Measurements from ENCODE around the gene LCN15. TPM values are rescaled to one million over a fixed set of nuclear protein-coding genes. Genes with fewer than 3 reads are reported as not detected.

Gene LCN15
- total and polyA plus RNA-seq, 10 of the 15 experiments (the other 5 are each of a cell fraction or from before 2014, with no cell fraction given): 0.37 to 0.50 TPM; not detected in 8

DNA sequence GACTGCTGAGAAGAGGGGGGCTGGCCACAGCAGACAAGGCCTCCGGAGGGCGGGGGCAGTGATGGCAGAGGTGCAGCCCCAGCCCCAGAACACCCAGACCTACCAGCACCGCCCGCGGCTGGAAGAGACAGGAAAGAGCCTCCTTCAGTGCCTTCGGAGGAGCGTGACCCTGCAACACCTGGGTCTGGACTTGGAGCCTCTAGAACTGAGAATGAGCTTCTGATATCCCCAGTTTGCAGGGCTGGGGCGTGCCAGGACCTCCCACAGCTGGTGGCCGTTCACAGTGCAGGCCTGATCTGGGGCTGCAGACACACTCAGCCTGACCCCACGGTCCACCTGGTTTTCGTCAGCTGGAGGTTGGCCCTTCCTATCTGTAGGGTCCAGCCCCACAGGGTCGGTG is 30.7 kb downstream of the LCN15 start:
- Histone ChIP-seq H2AFZ (ENCODE audit: control insufficient read depth, low read depth, low read length) (no peak overlapping the region), H3K9ac (ENCODE audit: control insufficient read depth, insufficient read depth, low read length) (no peak overlapping the region), H4K20me1 (ENCODE audit: control insufficient read depth, insufficient read depth) (no peaks in the 10 kb centered on the region; the same call in 1 of the 2 replicates), H3K79me2 (ENCODE audit: control insufficient read depth, insufficient read depth, low read length) (peaks cover 13% of the 10 kb centered on the region), H3K27me3 (replicated peaks in 1 of 2; ENCODE audit: control insufficient read depth in 2 of 2, insufficient read depth in 2 of 2, low read length in 1 of 2) (no peaks in the 10 kb centered on the region), H3K4me2 (ENCODE audit: control insufficient read depth, insufficient read depth) (no peak overlapping the region), H3K27ac (ENCODE audit: control insufficient read depth, insufficient read depth) (no peak overlapping the region), H3K36me3 (ENCODE audit: control insufficient read depth in 2 of 2, insufficient read depth in 2 of 2, low read length in 1 of 2) (no peaks in the 10 kb centered on the region), H3K9me3 (replicated peaks; ENCODE audit: control insufficient read depth, insufficient read depth, low read length) (no peaks in the 10 kb centered on the region), H3K4me1 (ENCODE audit: control insufficient read depth, insufficient read depth, low read length) (peaks cover 6% of the 10 kb centered on the region), H3K4me3 (no peak overlapping the region)
- WGBS (ENCODE audit: insufficient coverage, insufficient replicate concordance, low lambda C conversion rate, missing lambda C conversion rate): 85% methylated on average over 12 of the region's 12 CpGs
- ChIA-PET POLR2A (no interaction called here), SMC1A (ENCODE audit: uncharacterized antibody, unreplicated experiment) (no interaction called here), CTCF (interaction anchor here (1.1 kb wide), 1 partner anchor 8 kb away, joined by 4 read pairs; no protein-coding TSS in a partner anchor), RAD21 (ENCODE audit: unreplicated experiment) (no interaction called here)
- TF ChIP-seq SUPT20H (IDR thresholded peaks at IDR 0.05; ENCODE audit: borderline replicate concordance, control insufficient read depth, low read depth, low read length): no peak
- TF ChIP-seq CREB1 (IDR thresholded peaks at IDR 0.05; ENCODE audit: low read depth): no peak
- no peak for TF ChIP-seq ESRRA (IDR thresholded peaks at IDR 0.05; ENCODE audit: low read length)
- TF ChIP-seq FOXK2 (IDR thresholded peaks at IDR 0.05): no peak
- TF ChIP-seq HDGF (IDR thresholded peaks at IDR 0.05): no peak
- no peak for TF ChIP-seq TCF7 (IDR thresholded peaks at IDR 0.05; ENCODE audit: borderline replicate concordance)
- no peak for TF ChIP-seq PAX5 (IDR thresholded peaks at IDR 0.05; ENCODE audit: borderline replicate concordance, low read depth, low read length)
- TF ChIP-seq, protein P1, sequence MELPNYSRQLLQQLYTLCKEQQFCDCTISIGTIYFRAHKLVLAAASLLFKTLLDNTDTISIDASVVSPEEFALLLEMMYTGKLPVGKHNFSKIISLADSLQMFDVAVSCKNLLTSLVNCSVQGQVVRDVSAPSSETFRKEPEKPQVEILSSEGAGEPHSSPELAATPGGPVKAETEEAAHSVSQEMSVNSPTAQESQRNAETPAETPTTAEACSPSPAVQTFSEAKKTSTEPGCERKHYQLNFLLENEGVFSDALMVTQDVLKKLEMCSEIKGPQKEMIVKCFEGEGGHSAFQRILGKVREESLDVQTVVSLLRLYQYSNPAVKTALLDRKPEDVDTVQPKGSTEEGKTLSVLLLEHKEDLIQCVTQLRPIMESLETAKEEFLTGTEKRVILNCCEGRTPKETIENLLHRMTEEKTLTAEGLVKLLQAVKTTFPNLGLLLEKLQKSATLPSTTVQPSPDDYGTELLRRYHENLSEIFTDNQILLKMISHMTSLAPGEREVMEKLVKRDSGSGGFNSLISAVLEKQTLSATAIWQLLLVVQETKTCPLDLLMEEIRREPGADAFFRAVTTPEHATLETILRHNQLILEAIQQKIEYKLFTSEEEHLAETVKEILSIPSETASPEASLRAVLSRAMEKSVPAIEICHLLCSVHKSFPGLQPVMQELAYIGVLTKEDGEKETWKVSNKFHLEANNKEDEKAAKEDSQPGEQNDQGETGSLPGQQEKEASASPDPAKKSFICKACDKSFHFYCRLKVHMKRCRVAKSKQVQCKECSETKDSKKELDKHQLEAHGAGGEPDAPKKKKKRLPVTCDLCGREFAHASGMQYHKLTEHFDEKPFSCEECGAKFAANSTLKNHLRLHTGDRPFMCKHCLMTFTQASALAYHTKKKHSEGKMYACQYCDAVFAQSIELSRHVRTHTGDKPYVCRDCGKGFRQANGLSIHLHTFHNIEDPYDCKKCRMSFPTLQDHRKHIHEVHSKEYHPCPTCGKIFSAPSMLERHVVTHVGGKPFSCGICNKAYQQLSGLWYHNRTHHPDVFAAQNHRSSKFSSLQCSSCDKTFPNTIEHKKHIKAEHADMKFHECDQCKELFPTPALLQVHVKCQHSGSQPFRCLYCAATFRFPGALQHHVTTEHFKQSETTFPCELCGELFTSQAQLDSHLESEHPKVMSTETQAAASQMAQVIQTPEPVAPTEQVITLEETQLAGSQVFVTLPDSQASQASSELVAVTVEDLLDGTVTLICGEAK (IDR thresholded peaks at IDR 0.05; ENCODE audit: borderline replicate concordance): no peak
- TF ChIP-seq, protein P2, sequence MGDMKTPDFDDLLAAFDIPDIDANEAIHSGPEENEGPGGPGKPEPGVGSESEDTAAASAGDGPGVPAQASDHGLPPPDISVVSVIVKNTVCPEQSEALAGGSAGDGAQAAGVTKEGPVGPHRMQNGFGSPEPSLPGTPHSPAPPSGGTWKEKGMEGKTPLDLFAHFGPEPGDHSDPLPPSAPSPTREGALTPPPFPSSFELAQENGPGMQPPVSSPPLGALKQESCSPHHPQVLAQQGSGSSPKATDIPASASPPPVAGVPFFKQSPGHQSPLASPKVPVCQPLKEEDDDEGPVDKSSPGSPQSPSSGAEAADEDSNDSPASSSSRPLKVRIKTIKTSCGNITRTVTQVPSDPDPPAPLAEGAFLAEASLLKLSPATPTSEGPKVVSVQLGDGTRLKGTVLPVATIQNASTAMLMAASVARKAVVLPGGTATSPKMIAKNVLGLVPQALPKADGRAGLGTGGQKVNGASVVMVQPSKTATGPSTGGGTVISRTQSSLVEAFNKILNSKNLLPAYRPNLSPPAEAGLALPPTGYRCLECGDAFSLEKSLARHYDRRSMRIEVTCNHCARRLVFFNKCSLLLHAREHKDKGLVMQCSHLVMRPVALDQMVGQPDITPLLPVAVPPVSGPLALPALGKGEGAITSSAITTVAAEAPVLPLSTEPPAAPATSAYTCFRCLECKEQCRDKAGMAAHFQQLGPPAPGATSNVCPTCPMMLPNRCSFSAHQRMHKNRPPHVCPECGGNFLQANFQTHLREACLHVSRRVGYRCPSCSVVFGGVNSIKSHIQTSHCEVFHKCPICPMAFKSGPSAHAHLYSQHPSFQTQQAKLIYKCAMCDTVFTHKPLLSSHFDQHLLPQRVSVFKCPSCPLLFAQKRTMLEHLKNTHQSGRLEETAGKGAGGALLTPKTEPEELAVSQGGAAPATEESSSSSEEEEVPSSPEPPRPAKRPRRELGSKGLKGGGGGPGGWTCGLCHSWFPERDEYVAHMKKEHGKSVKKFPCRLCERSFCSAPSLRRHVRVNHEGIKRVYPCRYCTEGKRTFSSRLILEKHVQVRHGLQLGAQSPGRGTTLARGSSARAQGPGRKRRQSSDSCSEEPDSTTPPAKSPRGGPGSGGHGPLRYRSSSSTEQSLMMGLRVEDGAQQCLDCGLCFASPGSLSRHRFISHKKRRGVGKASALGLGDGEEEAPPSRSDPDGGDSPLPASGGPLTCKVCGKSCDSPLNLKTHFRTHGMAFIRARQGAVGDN (IDR thresholded peaks at IDR 0.05): no peak
- no peak for TF ChIP-seq KAT2A (conservative IDR thresholded peaks at IDR 0.05; ENCODE audit: control insufficient read depth, low read depth, low read length)
- no TSS peak for BruUV-seq (replicated peaks)
- ATAC-seq (no peak), DNase-seq (ENCODE audit: low read depth, low spot score) (no peak), FAIRE-seq (no peak)
- in situ Hi-C loops (cut with MboI): no loop called here
- intact Hi-C loops (cut with micrococcal nuclease; ENCODE audit: unreplicated experiment): no loop called here
